ENCODE data around the gene LSM8. TPM values are rescaled to one million over a fixed set of nuclear protein-coding genes. Genes with fewer than 3 reads are reported as not detected.
A peak's percentile ranks its signal among the peaks of the same experiment; 100 is the strongest.

The LSM8 gene
- total RNA-seq, 1 experiment from 2014 or later, result 53.8 TPM

GRCh38 chr7:118152654-118153053, 31.3 kb upstream of the LSM8 start:
- CTCF ChIA-PET, result interaction anchor here (0.7 kb wide), 1 partner anchor 215 kb away, joined by 3 read pairs; no protein-coding TSS in a partner anchor
- BruUV-seq (replicated peaks), result no TSS peak
- intact Hi-C loops (cut with micrococcal nuclease; ENCODE audit: unreplicated experiment), result loop anchor here (1.0 to 10.0 kb wide), 4 partner anchors 205 to 548 kb away; no protein-coding TSS in a partner anchor
- no peak for TF ChIP-seq CTCF (IDR thresholded peaks at IDR 0.05; ENCODE audit: unreplicated experiment)
- H3K27ac Mint-ChIP-seq (ENCODE audit: unreplicated experiment), result no peak overlapping the region
- H3K4me1 Mint-ChIP-seq (ENCODE audit: low read depth, unreplicated experiment), result no peaks in the 10 kb centered on the region
- H3K27me3 Mint-ChIP-seq (ENCODE audit: unreplicated experiment), result peaks cover 19% of the 10 kb centered on the region
- H3K4me3 Mint-ChIP-seq (ENCODE audit: low read depth, unreplicated experiment), result no peak overlapping the region
- no peaks in the 10 kb centered on the region for H3K36me3 Mint-ChIP-seq (ENCODE audit: insufficient read depth, unreplicated experiment)
- H3K9me3 Mint-ChIP-seq (ENCODE audit: low read depth, unreplicated experiment), result no peaks in the 10 kb centered on the region
- no peak for DNase-seq

DNA sequence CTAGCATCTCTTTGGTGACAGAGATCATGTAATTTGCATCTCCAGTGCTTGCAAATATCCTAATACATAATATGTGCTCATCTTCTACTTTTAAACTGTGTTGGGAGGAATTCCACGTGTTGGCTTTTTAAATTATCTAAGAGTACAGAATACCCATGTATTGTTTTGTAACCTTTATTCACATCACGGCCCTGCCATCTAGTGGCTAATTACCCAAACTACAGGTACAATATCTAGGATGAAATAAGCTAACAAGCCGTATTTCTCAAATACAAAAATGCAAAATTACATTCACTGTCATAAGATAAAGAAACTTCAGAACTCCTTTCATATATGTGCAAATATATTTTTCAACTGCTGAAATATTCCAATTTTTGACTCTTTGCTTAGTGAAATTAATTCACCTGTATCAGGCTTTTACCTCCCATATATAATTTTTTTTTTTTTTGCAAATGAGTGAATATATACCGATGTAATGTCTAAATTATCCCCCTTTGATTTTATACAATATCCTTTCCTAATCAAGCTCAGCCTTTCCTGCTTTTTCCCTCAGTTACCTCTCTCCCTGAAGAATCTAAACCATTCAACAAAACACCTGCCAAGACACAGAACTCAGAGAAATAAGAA, 30.3 kb upstream of the LSM8 start:
- no peaks in the 10 kb centered on the region for H3K4me1 Mint-ChIP-seq (ENCODE audit: low read depth, unreplicated experiment)
- H3K9me3 Mint-ChIP-seq (ENCODE audit: low read depth, unreplicated experiment), result peaks cover 3% of the 10 kb centered on the region
- BruUV-seq (replicated peaks), result no TSS peak
- intact Hi-C loops (cut with micrococcal nuclease; ENCODE audit: unreplicated experiment), result loop anchor here (1.0 to 10.0 kb wide), 4 partner anchors 206 to 549 kb away; no protein-coding TSS in a partner anchor
- peak; percentile 54 for DNase-seq
- peaks cover 19% of the 10 kb centered on the region for H3K27me3 Mint-ChIP-seq (ENCODE audit: unreplicated experiment)
- H3K4me3 Mint-ChIP-seq (ENCODE audit: low read depth, unreplicated experiment), result no peak overlapping the region
- TF ChIP-seq CTCF (IDR thresholded peaks at IDR 0.05; ENCODE audit: unreplicated experiment), result peak; percentile 32
- CTCF ChIA-PET, result interaction anchor here (0.8 to 1.0 kb wide), 2 partner anchors 160 to 402 kb away, joined by 4 read pairs; no protein-coding TSS in a partner anchor
- H3K36me3 Mint-ChIP-seq (ENCODE audit: insufficient read depth, unreplicated experiment), result no peaks in the 10 kb centered on the region
- H3K27ac Mint-ChIP-seq (ENCODE audit: unreplicated experiment), result no peak overlapping the region

- CTCF ChIA-PET, result no interaction called here
- Mint-ChIP-seq H3K9me3 (ENCODE audit: low read depth, unreplicated experiment) (peaks cover 10% of the 10 kb centered on the region), H3K27me3 (ENCODE audit: unreplicated experiment) (peaks cover 19% of the 10 kb centered on the region), H3K4me1 (ENCODE audit: low read depth, unreplicated experiment) (no peaks in the 10 kb centered on the region), H3K4me3 (ENCODE audit: low read depth, unreplicated experiment) (no peak overlapping the region), H3K36me3 (ENCODE audit: insufficient read depth, unreplicated experiment) (no peaks in the 10 kb centered on the region), H3K27ac (ENCODE audit: unreplicated experiment) (no peak overlapping the region)
- BruUV-seq (replicated peaks), result no TSS peak
- DNase-seq, result no peak
- no peak for TF ChIP-seq CTCF (IDR thresholded peaks at IDR 0.05; ENCODE audit: unreplicated experiment)
- intact Hi-C loops (cut with micrococcal nuclease; ENCODE audit: unreplicated experiment), result loop anchor here (10.0 kb wide), 2 partner anchors 484 to 554 kb away; no protein-coding TSS in a partner anchor
These were observed 25.2 kb upstream of the LSM8 start for GRCh38 chr7:118158766-118159165.

DNA sequence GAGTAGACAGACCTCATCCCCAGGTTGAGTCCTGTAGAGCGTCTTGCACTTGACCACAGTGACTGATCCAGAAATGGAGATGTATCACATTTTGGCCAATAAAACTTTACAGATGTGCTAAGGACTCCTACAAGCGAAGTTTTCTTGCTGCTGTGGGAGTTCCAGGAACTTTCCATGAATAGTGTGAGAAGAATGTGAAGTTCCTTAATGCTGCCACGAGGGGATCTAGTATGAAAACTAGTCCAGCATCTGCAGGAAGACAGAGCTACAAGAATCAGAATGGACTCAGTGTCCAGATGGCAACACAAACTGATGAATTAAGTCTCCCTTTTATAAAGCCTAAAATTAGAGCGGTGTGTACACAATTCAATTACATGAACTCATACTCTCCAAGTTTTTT, 14.8 kb upstream of the LSM8 start:
- CTCF ChIA-PET, result no interaction called here
- no peak for DNase-seq

More for the DNA sequence above, 14.8 kb upstream of the LSM8 start:
- H3K9me3 Mint-ChIP-seq (ENCODE audit: low read depth, unreplicated experiment), result no peaks in the 10 kb centered on the region
- H3K36me3 Mint-ChIP-seq (ENCODE audit: insufficient read depth, unreplicated experiment), result no peaks in the 10 kb centered on the region
- H3K27ac Mint-ChIP-seq (ENCODE audit: unreplicated experiment), result no peak overlapping the region
- no TSS peak for BruUV-seq (replicated peaks)
- H3K4me1 Mint-ChIP-seq (ENCODE audit: low read depth, unreplicated experiment), result no peaks in the 10 kb centered on the region
- intact Hi-C loops (cut with micrococcal nuclease; ENCODE audit: unreplicated experiment), result no loop called here
- H3K4me3 Mint-ChIP-seq (ENCODE audit: low read depth, unreplicated experiment), result no peak overlapping the region
- no peak for TF ChIP-seq CTCF (IDR thresholded peaks at IDR 0.05; ENCODE audit: unreplicated experiment)
- no peaks in the 10 kb centered on the region for H3K27me3 Mint-ChIP-seq (ENCODE audit: unreplicated experiment)
